Adipose tissue (tissue), 3 donors: ENCODE measurements around the gene KRT79. TPM values are rescaled to one million over a fixed set of nuclear protein-coding genes. Genes with fewer than 3 reads are reported as not detected.

Experiments
- H3K27ac ChIP-seq: one replicate; pipeline ENCODE4 v1.5.1; 2013; ENCODE audit warnings: low read depth, low read length
- WGBS, 3 donors: extraction: QIAGEN DNeasy Blood & Tissue Kit; methylation state at CpG; one replicate each; pipeline ENCODE4 v1.1.7; 2013; 5-methylcytosine and 5-hydroxymethylcytosine counted together
- polyA plus RNA-seq, 3 donors: library from polyadenylated mRNA; stranded (reverse); fragments of 200-250 nt; gene quantifications; one replicate each; pipeline ENCODE4 v1.2.3, GENCODE V29; 2013
- donor health status: healthy with polysubstance abuse.
- donor health status: Bipolar disorder and iron deficiency.
- donor health status: healthy.

Gene KRT79
- polyA plus RNA-seq, 3 donors: 0.26 to 6.1 (median 1.0) TPM

DNA sequence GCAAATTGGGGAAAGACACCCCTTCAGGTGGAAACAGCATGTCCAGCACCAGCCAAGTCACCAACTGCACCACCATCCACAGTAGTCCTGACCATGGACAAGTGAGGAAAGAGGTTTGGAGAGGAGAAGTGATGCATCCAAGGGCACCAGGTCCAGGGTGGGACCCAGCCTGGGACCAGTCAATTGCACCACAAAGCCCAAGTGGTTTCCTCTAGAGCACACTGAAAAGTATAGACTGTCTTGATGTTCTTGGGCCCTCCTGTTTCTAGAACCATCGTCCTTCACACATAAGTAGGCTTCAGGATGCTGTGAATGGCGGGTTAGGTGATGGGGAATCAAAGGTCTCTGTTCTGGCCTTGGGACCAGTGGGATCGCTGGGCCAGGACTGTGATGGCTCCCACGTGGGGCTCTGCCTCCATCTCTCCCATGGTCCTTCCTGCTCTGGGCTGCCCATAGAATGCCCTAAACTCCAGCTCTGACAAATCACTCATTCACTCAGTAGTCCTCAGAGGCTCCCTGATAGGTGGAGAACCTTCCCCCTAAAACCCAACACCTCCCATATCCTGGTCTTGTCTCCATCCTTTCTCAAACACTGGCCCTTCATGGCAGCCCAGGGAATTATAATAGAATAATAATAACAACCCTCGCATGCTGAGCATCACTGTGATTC is 9.2 kb downstream of the KRT79 start:
- H3K27ac ChIP-seq: no peak overlapping the region
- WGBS, 3 donors: 75 to 93% (median 80%) methylated on average over 5 of the region's 5 CpGs

DNA sequence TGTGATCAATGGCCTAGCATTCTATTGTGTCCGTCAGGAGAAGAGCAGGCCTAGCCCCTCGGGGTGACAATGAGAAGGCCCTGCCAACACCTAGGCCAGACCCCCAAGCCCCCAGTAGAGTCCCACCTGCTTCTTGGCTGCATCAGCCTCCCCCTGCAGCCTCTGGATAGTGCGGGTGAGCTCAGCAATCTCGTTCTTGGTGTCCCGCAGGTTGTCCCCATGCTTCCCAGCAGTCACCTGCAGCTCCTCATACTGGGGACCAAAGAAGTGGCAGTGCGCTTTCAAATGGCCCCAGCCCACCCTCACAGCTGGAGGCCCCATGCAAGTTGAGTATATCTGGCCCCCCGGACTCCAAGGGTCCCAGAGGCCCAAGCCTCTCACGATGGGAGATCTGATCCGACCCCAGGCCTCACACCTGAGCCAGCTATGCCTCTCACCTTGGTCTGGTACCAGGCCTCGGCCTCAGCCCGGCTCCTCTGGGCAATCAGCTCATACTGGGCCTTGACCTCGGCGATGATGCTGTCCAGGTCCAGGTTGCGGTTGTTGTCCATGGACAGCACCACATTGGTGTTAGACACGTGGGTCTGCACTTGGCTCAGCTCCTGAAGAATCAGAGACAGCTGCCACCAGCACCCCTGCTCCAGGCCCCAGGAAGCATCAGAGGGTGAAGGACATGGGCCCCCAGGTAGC is 10.2 kb downstream of the KRT79 start:
- 88 to 93% (median 90%) methylated on average over 15 of the region's 15 CpGs for WGBS, 3 donors

DNA sequence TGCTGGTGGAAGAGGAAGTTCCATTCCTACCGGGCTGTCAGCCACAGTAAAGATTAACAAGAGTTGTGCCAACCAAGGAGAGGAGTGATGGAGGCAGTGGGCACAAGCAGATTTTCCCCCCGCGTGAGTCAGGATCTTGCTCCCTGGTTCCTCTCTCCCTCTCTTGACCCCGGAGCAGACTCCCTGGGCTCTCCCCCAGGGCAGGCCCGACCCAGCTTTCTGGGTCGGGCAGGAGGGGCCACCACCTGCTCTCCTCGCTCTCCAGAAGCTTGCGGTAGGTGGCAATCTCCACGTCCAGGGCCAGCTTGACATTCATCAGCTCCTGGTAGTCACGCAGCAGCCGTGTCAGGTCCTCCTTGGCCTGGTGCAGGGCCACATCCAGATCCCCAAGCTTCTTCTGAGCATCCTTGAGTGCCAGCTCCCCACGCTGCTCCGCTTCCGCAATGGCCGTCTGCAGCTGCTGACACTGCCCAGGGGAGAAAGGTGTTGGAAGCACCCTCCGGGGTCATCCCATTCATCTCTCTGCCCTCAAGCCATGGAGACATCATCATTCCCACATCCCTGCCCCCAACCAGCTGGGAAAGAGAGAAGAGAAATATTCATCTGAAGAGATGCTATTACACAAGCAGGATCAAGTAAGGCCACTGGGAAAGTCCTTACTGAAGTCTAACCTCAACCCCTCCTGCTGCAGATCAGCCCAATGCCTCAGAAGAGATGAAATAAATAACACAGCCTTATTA is 11.2 kb downstream of the KRT79 start:
- no peak overlapping the region for H3K27ac ChIP-seq
- 70 to 79% (median 76%) methylated on average over 16 of the region's 16 CpGs for WGBS, 3 donors

More for the DNA sequence above, 10.2 kb downstream of the KRT79 start:
- H3K27ac ChIP-seq: no peak overlapping the region

DNA sequence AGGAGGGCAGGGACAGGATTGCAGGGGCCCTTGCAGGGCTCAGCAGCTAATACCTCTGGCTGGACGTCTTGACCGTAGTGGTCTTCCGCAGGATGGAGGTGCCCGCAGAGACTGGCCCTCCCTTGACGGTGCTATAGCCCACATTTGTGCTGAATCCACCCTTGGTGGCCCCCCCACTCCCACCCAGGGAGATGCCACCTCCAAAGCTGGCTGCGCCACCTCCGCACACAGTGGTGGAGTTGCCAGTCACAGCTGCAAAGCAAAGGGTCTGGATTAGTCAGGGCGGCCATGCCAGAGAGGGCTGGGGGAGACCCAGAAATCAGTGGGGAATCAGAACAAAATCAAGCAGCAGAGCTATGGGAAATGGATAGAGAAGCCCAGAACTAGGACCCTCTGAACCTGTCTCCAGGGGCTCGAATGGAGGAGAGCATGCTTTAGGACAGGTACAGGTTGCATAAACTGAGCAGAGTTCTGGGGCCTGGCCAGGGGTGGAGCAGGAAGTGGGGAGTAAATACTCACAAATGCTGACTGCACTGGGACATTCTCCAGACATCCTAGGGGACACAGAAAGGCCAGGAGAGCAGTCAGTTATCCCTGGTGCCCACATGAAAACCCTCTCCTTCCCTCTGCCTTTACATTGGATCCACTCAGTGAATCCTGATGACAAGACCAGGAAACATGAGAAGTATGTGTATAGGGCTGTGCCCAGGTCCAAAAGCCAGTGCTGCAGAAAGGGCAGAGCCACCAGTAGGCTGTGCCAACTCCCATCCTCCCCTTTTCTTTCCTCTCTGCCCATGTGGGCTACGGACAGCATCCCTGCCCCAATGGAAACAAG is 12.1 kb downstream of the KRT79 start:
- 71 to 85% (median 82%) methylated on average over 10 of the region's 10 CpGs for WGBS, 3 donors
- no peak overlapping the region for H3K27ac ChIP-seq

DNA sequence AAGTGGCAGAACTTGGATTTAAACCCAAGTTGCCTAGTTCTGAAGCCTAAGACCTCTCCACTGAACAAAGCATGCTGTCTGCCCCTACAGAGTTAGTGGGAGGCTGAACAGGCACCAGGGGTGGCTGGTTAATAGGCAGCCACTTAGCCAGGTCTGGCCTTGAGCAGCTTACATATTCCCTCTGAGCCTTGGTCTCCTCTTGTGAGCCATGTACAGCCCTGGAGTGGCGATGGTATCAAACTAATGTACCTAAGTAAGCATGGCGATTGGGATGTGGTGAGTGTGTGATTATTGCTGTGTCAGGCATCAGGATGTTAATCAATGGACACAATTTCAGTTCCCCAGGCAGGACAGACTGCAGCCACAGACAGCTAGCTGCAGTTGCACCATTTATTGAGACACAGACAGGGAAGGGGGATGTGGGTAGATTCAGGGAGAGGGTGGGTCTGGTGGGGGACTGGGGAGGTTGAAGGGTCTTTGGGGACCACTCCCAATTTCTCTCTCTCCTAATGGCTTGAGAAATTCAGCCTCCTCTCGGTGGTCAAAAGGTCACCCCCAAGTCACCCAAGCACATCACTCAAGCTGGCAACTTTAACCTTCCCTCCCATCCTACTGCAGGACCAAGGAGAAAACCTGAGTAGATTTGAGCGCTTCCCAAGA is 12.9 kb downstream of the KRT79 start:
- no peak overlapping the region for H3K27ac ChIP-seq
- WGBS, 3 donors: 77 to 88% (median 81%) methylated on average over 4 of the region's 4 CpGs

DNA sequence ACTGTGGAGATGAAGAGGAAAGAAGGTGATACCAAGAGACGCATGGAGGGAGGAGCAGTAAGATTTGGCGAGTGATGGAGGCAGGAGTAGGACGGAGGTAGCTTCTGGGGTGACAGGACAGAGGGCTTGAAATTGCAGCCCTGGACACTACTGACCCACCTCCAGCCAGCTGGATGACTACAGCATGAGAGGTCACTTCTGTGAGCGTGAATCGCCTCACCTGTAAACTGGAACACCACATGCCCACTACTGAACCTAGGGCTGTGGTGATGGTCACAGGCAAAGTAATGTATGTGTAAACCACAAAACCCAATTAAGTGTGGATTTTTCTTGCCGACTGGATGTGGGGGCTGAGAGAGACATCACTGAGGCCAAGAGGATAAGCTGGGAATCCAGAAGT is 13.6 kb downstream of the KRT79 start:
- H3K27ac ChIP-seq: no peak overlapping the region
- WGBS, 3 donors: 76 to 90% (median 84%) methylated on average over 6 of the region's 6 CpGs

DNA sequence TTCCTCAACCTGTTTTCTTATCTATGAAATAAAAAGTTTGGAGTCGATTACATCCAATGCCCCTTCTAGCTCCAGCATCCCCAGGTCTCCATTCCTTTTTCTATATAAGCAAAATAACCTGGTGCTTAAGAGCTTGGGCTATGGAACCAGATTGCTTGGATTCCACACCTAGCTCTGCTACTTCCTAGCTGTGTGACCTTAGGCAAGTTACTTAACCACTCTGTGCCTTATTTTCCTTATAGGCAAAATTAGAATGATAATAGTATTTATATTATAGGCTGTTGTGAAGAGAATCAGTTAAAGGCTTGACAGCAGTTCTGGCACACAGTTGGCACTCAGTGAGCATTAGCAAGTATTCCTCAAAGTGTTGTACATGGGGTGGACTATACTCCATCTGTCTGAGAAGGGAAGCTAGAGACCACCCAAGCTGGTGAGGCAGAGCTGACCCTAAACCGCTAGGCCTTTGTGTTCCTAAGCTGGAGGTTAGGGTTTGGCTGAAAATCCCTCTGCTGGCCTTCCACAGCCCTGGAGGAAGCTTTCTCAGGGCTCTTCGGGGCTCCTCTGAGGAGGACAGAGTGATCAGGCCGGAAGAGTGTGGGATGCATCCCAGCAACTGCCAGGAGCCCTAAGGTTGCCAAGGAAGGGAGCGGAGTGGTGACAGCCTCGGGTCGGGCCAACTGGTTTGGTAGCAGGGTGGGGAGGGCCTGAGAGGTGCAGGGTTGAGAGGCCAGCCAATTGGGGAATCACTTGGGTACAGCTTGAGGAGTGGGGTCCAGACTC is 14.2 kb downstream of the KRT79 start:
- WGBS, 3 donors: 78 to 82% (median 79%) methylated on average over 7 of the region's 7 CpGs

DNA sequence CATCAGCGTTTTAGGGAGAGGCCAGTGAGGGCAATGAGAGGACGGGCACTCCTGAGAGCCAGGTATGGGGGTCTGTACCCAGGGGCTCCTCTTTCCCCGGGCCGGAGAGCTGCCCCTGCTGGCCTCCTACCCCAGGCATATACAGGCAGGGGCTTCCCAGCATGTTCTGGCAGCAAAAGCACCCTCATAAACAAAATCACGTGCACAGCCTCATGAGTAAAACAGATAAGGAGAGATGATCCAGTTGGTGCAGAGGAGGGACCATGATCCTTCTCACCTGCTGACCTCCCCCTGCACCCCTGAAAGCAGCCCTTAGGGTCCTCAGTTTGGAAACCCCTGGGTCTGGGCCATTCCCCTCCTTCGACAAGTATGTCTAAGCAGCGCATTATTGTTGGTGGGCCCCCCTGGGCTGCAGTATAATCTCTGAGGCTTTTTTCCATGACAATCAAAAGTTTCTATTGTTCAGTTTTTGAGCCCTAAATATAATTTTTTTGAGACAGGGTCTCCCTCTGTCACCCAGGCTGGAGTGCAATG is 15.2 kb downstream of the KRT79 start:
- no peak overlapping the region for H3K27ac ChIP-seq
- WGBS, 3 donors: 59 to 63% (median 61%) methylated on average over 7 of the region's 7 CpGs

More for the DNA sequence above, 14.2 kb downstream of the KRT79 start:
- no peak overlapping the region for H3K27ac ChIP-seq

DNA sequence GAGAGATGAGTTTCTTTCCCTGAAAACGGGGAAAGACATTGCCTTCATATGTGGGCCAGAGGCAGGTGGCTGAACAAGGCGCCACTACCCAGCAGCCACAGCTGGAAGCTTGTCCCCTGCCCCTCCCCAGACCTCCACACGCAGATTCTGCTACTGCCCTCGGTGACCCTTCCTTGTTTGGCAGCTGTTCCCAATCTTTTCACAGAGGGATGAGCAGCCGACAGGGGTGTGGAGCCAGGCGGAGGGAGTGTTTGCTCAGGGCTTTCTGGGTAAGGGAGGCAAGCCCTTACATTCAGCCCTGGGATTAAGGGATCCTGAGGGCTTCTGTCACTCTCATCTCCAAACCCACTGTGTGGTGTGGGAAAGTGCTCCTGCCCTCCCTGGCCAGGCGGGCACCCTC is 15.7 kb downstream of the KRT79 start:
- 39 to 52% (median 43%) methylated on average over 7 of the region's 7 CpGs for WGBS, 3 donors
- H3K27ac ChIP-seq: no peak overlapping the region

DNA sequence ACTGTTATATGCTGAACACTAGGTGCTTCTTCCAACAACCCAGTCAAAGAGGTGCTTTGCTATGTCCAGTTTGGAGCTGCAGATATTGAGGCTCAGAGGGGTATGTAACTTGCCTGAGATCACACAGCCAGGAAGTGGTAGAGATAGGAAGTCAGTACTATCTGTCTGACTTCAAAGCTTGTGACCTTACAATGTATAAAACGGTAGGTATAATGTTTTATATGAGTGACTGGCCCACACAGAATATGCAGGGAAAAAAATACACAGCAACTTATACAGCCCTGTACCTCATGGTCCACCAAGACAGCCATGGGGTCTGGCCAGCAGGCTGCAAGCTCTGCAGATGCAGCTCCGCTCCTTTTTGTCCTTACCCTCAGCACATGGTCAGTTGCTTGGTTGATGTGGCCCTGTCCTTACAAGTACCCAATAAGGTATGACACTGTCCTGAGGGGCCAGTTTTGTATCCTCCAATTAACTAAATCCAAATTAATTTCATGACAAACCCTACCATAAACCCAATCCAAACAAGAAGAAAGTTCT is 16.3 kb downstream of the KRT79 start:
- H3K27ac ChIP-seq: no peak overlapping the region
- 64 to 78% (median 71%) methylated on average over 2 of the region's 2 CpGs for WGBS, 3 donors

DNA sequence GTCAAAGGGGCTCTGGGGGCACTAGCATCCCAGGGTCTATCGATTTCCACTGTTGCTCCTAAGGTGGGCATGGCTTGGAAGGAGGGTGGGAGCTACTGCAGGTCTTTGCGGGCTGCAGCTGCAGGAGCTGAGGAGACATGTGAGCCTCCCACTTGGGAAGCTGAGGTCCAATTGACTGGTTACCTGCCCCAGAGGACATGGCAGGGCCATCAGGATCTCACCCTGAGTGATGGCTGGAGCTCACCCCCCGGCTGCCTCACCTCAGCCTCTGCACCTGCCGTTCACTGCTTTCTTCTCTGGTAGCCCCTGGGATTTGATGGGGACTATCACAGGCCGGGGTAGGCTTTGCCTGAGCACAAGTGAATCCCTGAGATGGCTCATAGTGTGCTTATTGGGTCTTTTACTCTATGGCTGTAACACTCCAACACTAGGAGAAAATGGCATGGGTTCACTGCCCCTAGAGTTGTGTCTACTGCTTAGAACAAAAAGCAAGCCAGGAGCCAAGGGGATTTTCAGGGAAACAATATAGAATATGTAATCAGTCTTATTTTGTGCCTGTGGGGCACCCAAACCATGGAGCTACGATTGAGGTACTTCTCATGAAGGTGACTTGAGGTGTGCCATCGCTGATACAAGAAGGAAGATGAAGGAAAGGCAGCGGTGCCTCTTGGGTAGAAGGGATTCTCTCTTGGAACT is 17.0 kb downstream of the KRT79 start:
- H3K27ac ChIP-seq: no peak overlapping the region
- WGBS, 3 donors: 82 to 94% (median 93%) methylated on average over 8 of the region's 8 CpGs

DNA sequence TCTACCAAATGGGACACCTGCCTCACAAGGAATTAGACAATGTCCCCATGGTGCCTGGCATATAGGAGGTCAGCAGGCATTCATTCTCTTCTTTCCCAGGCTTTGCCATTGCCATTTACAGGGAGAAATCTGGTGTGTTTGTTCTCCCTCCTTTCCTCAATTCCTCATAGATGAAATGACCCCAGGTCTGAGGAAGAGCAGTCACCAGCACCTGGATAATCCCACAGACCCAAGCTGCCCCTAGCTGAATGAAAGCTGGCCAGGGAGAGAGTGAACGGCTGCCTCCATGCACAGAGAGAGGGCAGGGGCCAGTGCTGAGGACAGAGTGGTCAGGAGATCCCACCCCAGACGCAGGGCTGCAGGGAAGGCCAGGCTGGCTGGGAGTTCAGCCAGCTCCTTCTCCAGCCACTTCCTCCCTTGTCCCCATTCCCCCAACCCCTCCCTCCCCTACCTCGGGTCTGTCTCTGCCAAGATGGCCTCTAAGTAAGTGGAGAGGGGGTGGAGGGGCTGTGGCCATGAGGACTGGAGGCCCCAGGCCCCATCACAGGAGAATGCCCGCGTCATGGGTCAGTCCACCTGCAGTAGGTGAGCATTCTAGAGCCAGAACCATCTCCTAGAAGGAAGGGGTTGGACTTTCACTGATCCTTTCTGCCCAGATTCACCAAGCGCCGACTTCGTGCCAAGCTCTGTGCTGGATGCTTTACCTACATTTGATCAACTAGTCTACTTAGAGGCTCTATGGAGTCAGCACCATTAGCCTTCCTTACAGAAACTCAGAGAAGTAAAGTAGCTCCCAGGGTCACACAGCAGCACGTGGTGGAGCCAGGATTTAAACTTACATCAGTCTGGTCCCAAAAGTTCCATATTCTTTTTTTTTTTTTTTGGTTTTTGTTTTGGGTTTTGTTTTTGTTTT is 18.2 kb downstream of the KRT79 start:
- no peak overlapping the region for H3K27ac ChIP-seq
- WGBS, 3 donors: 69 to 75% (median 74%) methylated on average over 8 to 9 of the region's 9 CpGs

DNA sequence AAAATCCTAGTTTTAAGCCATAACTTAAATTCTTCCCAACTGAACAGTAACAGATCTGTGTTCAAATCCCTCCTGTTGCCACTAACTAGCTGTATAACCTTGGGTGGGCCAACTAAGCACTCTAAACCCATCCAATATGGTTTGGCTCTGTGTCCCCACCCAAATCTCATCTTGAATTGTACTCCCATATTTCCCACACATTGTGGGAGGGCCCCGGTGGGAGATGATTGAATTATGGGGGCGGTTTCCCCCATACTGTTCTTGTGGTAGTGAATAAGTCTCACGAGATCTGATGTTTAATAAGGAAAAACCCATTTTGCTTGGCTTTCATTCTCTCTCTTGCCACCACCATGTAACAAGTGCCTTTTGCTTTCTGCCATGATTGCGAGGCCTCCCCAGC is 18.9 kb downstream of the KRT79 start:
- WGBS, 3 donors: 86 to 92% (median 92%) methylated on average over 4 of the region's 4 CpGs
- no peak overlapping the region for H3K27ac ChIP-seq

DNA sequence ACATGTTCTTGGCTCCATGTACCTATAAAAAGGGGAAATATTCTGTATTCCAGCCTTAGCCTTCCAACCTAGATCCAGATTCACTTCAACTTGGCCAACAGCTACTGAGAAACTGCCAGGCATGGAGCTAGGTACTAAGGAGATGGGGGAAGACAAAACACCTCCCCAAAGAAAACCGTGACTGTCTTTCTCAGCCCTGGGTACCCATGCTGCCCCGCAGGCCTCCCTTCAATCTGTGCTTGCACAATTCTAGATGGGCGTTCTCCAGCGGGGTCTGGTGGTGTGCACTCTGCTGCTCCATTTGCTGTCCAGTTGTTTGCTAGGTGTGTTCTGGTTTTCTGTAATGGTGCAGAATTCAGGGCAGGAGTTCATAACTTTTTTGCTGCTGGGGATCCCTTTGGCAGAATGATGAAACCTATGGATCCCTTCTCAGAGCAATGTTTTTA is 19.4 kb downstream of the KRT79 start:
- WGBS, 3 donors: 58 to 76% (median 66%) methylated on average over 4 of the region's 4 CpGs
- H3K27ac ChIP-seq: no peak overlapping the region
